GM19025 (cell line): ENCODE data around the gene GIMAP8.
A peak's percentile ranks its signal among the peaks of the same experiment; 100 is the strongest.
"Not testable (repeated sequence)": the region's sequence is repeated elsewhere in the genome, so short reads cannot be mapped to it uniquely, and the experiment has no call there.

Source experiments
- ATAC-seq: cut with Tn5 transposase; IDR thresholded peaks from one replicate; pipeline ENCODE4 v1.9.1; 2021; ENCODE audit warnings: mild to moderate bottlenecking, low read depth, moderate library complexity; ENCODE audit not compliant: unreplicated experiment

Gene GIMAP8

DNA sequence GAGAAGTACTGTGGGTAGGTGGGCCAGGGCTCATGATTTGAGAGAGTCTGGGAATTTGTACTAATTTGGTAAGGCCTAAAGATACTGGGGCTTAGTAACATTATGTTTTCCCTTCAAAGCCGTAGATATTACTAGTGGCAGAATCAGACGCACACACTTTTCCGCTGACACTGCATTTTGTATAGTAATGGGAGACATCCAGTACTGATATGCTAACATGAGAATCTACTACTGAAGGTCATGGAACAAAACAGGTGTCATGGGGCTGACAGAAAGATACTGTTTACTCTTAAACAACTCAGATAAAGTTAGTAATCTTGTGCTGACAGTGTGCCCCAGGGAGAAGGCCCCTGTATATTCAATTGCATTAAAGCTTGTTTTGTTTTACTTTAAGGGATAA, 53.2 kb downstream of the GIMAP8 start:
- ATAC-seq, result no peak

DNA sequence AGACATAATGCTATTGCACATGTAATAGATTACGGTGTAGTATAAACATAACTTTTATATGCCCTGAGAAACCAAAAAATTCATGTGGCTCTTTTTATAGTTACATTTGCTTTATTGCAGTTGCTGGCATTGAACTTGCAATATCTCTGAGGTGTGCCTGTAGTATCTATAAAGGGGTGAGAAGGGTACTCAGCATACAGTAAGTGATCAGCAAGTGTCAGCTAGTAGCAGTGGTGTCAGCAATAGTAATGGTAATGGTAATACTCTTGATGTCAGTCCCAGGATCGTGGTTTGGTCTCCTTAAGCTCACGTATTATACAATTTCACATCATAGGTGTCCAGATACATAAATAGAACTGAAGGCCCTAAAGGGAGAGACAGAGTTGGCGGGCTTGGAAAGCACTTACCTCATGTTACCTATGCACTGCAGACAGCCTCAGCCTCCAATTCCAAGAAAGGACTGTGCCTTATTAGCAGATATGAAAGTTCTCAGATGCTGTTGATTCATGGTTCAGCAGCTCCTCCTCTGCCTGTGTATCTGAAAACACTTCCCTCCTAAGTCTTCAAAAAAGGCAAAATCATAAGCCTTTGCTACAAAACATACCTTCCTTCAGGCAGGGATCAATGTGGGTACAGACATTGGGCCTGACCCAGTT, 57.6 kb downstream of the GIMAP8 start:
- no peak for ATAC-seq

DNA sequence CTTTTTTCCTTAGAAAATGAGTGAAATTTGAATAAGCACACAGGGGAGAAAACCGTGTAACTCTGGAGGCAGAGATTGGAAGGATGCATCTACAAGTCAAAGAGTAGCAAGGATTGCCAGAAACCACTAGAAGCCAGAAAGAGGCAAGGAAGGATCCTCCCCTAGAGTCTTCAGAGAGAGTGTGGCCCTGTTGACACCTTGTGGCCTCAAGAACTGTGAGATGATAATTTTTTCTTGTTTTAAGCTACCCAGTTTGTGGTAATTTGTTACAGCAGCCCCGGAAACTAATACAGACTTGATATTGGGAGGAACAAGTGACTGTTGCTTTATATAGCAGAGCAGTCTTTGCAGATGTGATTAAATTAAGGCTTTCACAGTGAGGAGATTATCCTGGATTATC, 60.6 kb downstream of the GIMAP8 start:
- no peak for ATAC-seq

DNA sequence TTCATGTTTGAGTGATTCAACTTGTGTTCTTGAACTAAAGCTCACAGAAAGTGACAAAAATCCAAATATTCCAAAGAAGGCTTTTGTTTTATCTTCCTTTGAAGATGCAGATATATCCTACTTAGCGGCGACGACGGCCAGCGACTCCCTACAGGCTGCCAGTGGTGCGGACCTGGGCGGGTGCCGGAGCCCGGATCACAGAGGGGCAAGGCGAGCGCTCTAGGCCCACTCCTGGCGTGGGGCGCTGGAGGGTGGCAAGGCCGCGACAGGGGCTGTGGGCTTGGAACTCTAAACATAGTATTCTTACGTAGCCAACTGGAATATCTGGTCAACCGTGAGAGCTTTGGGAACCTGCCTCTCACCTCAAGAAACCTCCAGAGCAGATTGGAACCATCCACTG, 63.3 kb downstream of the GIMAP8 start:
- no peak for ATAC-seq

DNA sequence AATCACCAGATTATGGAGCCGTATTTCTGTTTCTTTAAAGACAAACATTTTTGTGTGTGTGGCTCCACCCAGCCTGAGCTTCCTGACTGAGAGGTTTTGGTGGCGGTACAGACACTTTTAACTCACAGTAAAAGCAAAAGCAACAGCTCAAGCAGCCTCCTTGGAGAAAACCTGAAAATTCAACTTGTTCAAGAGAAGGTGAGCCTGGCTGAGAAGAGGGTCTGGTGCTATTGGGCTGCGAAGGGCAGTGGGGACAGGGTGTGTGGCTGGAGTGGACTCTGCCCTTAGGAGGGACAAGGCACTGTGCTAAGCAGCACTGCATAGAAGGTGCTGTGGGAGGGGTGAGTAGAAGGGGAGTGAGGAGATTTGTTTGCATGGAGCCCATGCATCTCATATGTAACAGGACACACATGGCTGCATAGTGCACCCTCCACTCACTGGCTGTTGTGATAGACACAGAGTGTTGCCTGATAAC, 64.4 kb downstream of the GIMAP8 start, which contains the start of gene GIMAP7:
GIMAP7 (plus strand) TSS at position 125 of the 475 bp plus-strand sequence. CDS start 5,103 bp downstream, outside the sequence.
- peak; percentile 49 for ATAC-seq

DNA sequence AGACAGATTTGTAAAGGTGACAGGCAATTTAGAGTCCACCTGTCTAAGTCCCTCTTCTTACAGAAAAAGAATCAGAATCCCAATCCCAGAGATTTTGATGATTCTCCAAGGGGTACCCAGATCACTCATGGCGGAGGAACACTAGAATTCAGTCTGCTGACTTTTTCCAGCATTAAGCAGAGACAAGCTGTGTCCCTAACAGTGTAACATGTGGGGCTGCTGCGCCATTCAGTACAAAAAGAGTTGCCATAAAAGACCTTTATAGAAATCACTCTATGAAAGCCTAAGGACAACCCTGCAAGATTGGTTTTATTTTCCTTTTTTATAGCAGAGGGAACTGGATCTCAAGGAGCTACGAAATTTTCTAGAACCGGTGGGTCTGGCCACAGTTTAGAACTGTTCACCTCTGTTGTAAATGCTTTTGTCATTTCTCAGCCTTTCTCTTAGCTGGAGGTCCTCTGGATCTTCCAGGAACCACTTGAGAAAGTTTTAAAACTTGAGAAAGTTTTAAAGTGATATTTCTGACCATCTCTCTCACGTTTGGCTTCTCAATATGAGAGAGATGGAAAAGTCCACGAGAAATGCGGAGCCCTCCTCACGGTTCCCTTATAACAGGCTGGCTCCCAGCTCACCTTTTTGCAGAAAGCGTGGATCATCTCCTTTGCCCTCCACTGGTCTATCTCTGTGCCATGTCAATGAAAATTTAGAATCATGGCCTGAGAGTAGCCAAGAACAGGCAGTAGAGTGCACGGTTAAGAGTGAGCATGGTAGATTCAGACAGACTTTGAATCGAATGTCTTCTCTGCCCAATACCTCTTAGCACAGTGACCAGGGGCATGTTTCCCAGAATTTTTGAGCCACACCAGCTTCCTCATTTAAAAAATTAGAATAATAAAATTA, 65.1 kb downstream of the GIMAP8 start:
- no peak for ATAC-seq

DNA sequence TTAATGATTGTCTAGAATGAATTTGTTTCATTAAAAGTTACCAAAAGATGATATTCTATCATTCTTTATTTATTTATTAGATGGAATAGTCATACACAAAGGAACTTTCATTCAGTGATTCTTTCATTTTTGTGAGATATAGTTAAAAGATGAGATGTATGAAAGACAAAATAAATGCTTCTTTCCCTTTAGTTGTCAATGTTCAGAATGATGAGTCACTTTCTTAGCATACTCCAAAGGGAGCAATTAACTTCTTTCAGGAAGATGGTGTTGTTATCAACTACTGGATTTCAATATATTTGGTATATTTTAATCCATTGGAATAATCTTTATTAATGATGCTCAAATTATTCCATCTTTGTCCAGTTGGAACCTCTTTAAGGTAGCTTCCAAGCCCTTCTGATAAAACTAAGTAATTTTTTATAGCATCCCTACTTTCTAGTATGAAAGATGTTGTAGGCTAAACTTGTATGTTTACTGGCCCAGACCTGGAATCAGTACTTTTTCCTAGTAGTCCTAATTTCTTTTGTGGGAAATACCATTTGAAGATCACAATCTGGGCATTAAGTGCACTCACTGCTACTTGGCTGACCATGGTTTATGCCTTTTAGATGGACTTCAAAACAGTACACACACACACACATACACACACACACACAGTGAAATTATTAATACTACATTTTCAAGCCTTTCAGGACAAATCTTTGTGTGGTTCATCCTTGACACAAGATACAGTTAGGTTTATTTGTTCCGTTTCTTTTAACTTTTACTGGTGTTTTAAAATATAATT, 66.7 kb downstream of the GIMAP8 start:
- ATAC-seq, result no peak

DNA sequence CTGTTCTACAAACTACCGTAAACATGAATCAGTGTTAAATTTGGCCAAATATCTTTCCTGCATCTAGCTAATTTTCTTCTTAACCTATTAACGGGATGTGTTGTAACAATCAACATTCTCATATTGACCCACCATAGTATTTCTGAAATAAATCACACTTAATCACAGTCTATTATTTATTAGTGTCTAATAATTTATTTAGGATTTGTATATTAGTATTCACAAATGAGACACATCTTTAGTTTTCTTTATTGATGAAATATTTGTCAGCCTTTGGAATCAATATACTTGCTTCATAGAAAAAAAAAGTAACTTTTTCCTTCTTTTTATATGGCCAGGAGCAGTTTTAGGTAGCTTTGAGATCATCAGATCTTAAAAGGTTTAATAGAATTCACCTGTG, 68.9 kb downstream of the GIMAP8 start:
- no peak for ATAC-seq

DNA sequence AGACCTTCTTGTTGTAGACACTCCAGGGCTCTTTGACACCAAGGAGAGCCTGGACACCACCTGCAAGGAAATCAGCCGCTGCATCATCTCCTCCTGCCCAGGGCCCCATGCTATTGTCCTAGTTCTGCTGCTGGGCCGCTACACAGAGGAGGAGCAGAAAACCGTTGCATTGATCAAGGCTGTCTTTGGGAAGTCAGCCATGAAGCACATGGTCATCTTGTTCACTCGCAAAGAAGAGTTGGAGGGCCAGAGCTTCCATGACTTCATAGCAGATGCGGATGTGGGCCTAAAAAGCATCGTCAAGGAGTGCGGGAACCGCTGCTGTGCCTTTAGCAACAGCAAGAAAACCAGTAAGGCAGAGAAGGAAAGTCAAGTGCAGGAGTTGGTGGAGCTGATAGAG, 69.7 kb downstream of the GIMAP8 start:
- ATAC-seq, result no peak

DNA sequence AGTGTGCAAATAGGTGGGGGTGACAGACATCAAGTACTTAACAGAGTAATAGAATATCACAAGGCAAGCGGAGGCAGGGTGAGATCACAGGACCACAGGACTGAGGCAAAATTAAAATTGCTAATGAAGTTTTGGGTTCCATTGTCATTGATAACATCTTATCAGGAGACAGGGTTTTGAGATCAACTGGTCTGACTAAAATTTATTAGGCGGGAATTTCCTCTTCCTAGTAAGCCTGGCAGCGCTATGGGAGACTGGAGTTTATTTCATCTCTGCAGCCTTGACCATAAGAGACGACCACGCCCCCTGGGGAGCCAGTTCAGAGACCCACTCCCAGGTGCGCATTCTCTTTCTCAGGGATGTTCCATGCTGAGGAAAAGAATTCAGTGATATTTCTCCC, 72.5 kb downstream of the GIMAP8 start:
- not testable (repeated sequence) for ATAC-seq

DNA sequence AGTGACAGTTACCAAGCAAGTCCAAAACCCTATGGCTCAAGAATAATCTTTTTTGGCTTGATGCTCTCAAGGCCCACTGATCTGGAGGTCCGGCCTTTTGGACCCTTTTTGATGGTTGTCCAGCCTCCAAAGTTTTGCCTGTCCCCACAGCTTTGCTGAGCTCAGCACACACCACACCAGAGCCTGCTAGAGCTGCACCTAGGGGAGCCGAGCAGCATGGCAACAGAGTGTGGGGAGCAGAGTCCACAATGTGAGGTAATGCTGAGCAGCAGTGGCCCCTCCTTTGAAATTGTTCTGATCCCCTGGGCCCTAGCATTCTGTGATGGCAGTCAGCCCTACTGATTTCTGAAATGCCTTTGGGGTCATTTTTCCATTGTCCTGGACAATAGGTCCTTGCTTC, 73.6 kb downstream of the GIMAP8 start:
- ATAC-seq, result no peak
